Neural progenitor cell (in vitro differentiated cells): ENCODE measurements around the gene HTR7.

Experiments
- EZH2 ChIP-seq: fragments of 200-600 bp; sonication (generic); IDR thresholded peaks from 2 replicates; pipeline ENCODE4 v1.6.1; 2017; ENCODE audit warnings: antibody characterized with exemption, mild to moderate bottlenecking, moderate library complexity
- EZH2phosphoT487 ChIP-seq: fragments of 200-600 bp; sonication (generic); IDR thresholded peaks from 2 replicates; pipeline ENCODE4 v1.6.1; 2017; ENCODE audit warnings: antibody characterized with exemption
- TF ChIP-seq, protein P1 (sequence below): fragments of 200-600 bp; sonication (generic); IDR thresholded peaks from 2 replicates; pipeline ENCODE4 v1.5.1; 2017; ENCODE audit warnings: antibody characterized with exemption, mild to moderate bottlenecking

DNA sequence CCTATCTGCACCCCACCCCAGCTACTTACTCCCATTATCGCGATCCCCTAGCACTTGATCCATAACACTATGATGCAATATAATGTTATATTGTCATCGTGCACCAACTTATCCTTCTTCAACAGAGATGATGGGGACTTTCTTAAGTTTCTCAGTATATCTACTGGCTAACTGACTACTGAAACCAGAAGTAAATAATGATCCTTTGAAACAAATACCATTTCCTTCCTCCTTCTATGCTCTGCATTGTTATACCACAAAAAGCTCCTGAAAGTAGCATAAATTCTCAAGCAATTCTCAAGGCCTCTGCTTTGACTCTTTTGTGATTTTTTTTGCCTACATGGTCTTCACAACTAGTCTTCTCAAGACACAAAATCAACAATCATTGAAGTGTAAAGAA lies 68.9 kb downstream of the HTR7 start:
- TF ChIP-seq, protein P1, sequence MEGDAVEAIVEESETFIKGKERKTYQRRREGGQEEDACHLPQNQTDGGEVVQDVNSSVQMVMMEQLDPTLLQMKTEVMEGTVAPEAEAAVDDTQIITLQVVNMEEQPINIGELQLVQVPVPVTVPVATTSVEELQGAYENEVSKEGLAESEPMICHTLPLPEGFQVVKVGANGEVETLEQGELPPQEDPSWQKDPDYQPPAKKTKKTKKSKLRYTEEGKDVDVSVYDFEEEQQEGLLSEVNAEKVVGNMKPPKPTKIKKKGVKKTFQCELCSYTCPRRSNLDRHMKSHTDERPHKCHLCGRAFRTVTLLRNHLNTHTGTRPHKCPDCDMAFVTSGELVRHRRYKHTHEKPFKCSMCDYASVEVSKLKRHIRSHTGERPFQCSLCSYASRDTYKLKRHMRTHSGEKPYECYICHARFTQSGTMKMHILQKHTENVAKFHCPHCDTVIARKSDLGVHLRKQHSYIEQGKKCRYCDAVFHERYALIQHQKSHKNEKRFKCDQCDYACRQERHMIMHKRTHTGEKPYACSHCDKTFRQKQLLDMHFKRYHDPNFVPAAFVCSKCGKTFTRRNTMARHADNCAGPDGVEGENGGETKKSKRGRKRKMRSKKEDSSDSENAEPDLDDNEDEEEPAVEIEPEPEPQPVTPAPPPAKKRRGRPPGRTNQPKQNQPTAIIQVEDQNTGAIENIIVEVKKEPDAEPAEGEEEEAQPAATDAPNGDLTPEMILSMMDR, result no peak
- TF ChIP-seq EZH2 (no peak), EZH2phosphoT487 (no peak)
